HUES64 (cell line): ENCODE data around the gene FBXL7.

Source experiments
- H3K27ac ChIP-seq: 2 replicates; pipeline ENCODE4 v1.7.0; 2013; ENCODE audit warnings: low read depth, low read length, inconsistent platforms
- H3K27me3 ChIP-seq: 2 replicates; pipeline ENCODE4 v1.6.1; 2013; ENCODE audit warnings: mild to moderate bottlenecking, low read length; ENCODE audit not compliant: insufficient read depth
- H3K36me3 ChIP-seq: 2 replicates; pipeline ENCODE4 v1.6.1; 2013; ENCODE audit warnings: mild to moderate bottlenecking, low read length; ENCODE audit not compliant: insufficient read depth
- H3K4me1 ChIP-seq: 2 replicates; pipeline ENCODE4 v1.6.1; 2013; ENCODE audit warnings: mild to moderate bottlenecking, low read length, moderate library complexity; ENCODE audit not compliant: insufficient read depth
- H3K4me3 ChIP-seq: 2 replicates; pipeline ENCODE4 v1.5.1; 2013; ENCODE audit warnings: mild to moderate bottlenecking, low read length, moderate library complexity
- H3K9ac ChIP-seq: 2 replicates; pipeline ENCODE4 v1.6.1; 2013; ENCODE audit warnings: mild to moderate bottlenecking, low read depth, low read length
- H3K9me3 ChIP-seq: 2 replicates; pipeline ENCODE4 v1.6.1; 2013; ENCODE audit warnings: low read depth, low read length; ENCODE audit not compliant: insufficient read depth
- WGBS: fragments of 150-250, 120-280 bp; methylation state at CpG from one replicate; pipeline ENCODE4 v1.1.7; 2013; ENCODE audit warnings: missing lambda C conversion rate; 5-methylcytosine and 5-hydroxymethylcytosine counted together

Gene FBXL7

DNA sequence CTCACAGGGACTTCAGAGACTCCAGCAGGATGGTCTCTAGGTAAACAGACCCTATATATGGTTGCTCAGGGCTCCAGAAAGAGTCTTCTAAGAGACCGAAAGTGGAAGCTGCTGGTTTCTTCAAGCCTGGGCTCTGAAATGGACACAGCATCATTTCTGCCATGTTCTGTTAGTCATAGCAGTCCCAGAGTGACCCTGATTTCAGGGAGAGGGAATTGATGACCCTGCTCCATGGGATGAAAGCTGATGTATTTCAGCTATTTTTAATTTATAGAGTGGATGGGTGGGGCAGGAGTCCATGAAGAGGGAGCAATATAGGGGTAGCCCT, 135.3 kb downstream of the FBXL7 start:
- no peaks in the 10 kb centered on the region for H3K36me3 ChIP-seq
- no peaks in the 10 kb centered on the region for H3K9me3 ChIP-seq
- H3K9ac ChIP-seq: no peak overlapping the region
- no peak overlapping the region for H3K27ac ChIP-seq
- no peaks in the 10 kb centered on the region for H3K4me1 ChIP-seq
- H3K4me3 ChIP-seq: no peak overlapping the region
- WGBS: 96% methylated on average over 1 of the region's 1 CpG
- no peaks in the 10 kb centered on the region for H3K27me3 ChIP-seq

DNA sequence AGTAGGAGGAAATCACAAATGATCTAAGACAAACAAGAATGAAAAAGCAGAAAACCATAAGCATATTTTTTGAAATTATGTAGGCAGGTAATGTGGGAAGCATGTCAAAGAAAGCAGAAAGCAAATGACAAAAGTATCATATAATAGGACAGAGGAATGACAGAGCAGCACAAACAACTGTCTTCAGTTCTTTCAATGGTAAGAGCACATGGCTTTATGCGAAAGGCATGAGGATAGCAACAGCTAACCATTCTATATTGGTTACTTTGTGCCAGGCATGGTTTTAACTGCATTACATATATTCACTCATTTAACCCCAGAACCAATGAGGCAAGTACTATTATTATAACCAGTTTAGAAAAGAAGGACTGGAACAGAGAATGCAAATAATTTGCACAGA, 137.4 kb downstream of the FBXL7 start:
- no peaks in the 10 kb centered on the region for H3K36me3 ChIP-seq
- WGBS: 96% methylated on average over 1 of the region's 1 CpG
- no peaks in the 10 kb centered on the region for H3K4me1 ChIP-seq
- no peak overlapping the region for H3K27ac ChIP-seq
- H3K9me3 ChIP-seq: no peaks in the 10 kb centered on the region
- no peak overlapping the region for H3K9ac ChIP-seq
- no peak overlapping the region for H3K4me3 ChIP-seq
- H3K27me3 ChIP-seq: no peaks in the 10 kb centered on the region

DNA sequence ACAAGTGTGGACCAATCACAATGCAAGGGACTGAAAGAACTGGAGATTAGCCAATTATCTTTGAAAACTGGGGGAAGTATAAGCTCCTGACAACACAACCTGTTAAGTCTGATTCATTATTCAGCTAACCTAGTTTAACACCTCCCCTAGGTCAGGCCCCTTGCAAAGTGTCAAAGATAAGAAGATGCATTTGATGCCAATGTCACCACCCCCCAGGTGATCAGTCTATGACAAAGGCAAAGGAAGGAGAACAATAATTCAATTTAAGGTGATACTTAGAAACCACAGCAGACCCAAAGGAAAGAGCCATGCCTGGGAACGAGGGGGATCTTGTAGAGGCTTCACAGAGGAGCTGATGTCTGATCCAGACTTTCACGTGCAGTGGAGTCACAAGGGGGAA, 137.9 kb downstream of the FBXL7 start:
- Histone ChIP-seq H3K27ac (no peak overlapping the region), H3K9me3 (no peaks in the 10 kb centered on the region), H3K9ac (no peak overlapping the region), H3K4me1 (no peaks in the 10 kb centered on the region), H3K36me3 (no peaks in the 10 kb centered on the region), H3K27me3 (no peaks in the 10 kb centered on the region), H3K4me3 (no peak overlapping the region)
- 84% methylated on average over 2 of the region's 2 CpGs for WGBS

GRCh38 chr5:15638296-15638695, 138.3 kb downstream of the FBXL7 start:
- H3K9me3 ChIP-seq: no peaks in the 10 kb centered on the region
- H3K4me3 ChIP-seq: no peak overlapping the region
- no peak overlapping the region for H3K27ac ChIP-seq
- no peak overlapping the region for H3K9ac ChIP-seq
- no peaks in the 10 kb centered on the region for H3K36me3 ChIP-seq
- H3K27me3 ChIP-seq: no peaks in the 10 kb centered on the region
- no peaks in the 10 kb centered on the region for H3K4me1 ChIP-seq
- WGBS: 95% methylated on average over 6 of the region's 6 CpGs

GRCh38 chr5:15639288-15639687, 139.3 kb downstream of the FBXL7 start:
- 92% methylated on average over 1 of the region's 2 CpGs for WGBS
- no peak overlapping the region for H3K9ac ChIP-seq
- no peak overlapping the region for H3K27ac ChIP-seq
- H3K9me3 ChIP-seq: no peaks in the 10 kb centered on the region
- no peaks in the 10 kb centered on the region for H3K36me3 ChIP-seq
- peaks cover under 1% of the 10 kb centered on the region; the same call in 1 of the 2 replicates for H3K4me1 ChIP-seq
- no peaks in the 10 kb centered on the region for H3K27me3 ChIP-seq
- H3K4me3 ChIP-seq: no peak overlapping the region

GRCh38 chr5:15640116-15640515, 140.1 kb downstream of the FBXL7 start:
- Histone ChIP-seq H3K9ac (no peak overlapping the region), H3K27me3 (no peaks in the 10 kb centered on the region), H3K9me3 (no peaks in the 10 kb centered on the region), H3K36me3 (no peaks in the 10 kb centered on the region), H3K4me1 (peaks cover 9% of the 10 kb centered on the region), H3K27ac (no peak overlapping the region), H3K4me3 (no peak overlapping the region)
- 97% methylated on average over 5 of the region's 5 CpGs for WGBS

DNA sequence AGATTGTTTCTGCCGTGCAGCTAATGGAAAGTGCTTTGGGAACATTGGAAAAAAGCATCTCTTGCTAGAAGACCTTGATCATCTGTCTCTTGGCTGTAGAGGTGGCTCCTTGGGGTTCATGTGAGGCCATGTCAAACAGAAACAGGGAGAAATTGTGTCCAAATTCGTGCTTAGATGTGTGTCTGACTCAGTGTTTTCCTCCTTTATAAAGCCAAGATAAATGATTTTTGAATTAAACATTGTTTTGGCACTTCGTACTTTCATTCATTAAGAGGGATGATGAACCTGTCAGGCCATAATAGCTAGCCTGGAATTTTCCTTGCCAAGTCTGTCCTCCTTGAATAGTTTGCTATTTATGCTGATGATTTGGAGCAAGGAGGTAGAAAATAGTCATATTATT, 143.8 kb downstream of the FBXL7 start:
- WGBS: 94% methylated on average over 3 of the region's 3 CpGs
- no peak overlapping the region for H3K9ac ChIP-seq
- H3K36me3 ChIP-seq: no peaks in the 10 kb centered on the region
- H3K9me3 ChIP-seq: no peaks in the 10 kb centered on the region
- no peak overlapping the region for H3K4me3 ChIP-seq
- H3K27ac ChIP-seq: no peak overlapping the region
- H3K4me1 ChIP-seq: peaks cover 23% of the 10 kb centered on the region
- no peaks in the 10 kb centered on the region for H3K27me3 ChIP-seq

GRCh38 chr5:15645381-15646160, 145.6 kb downstream of the FBXL7 start:
- Histone ChIP-seq H3K27ac (peak overlapping the region; percentile 71; the same call in 1 of the 2 replicates), H3K9ac (no peak overlapping the region), H3K4me3 (no peak overlapping the region), H3K4me1 (peaks cover 23% of the 10 kb centered on the region), H3K27me3 (no peaks in the 10 kb centered on the region), H3K9me3 (no peaks in the 10 kb centered on the region), H3K36me3 (no peaks in the 10 kb centered on the region)
- WGBS: 46% methylated on average over 7 of the region's 7 CpGs

DNA sequence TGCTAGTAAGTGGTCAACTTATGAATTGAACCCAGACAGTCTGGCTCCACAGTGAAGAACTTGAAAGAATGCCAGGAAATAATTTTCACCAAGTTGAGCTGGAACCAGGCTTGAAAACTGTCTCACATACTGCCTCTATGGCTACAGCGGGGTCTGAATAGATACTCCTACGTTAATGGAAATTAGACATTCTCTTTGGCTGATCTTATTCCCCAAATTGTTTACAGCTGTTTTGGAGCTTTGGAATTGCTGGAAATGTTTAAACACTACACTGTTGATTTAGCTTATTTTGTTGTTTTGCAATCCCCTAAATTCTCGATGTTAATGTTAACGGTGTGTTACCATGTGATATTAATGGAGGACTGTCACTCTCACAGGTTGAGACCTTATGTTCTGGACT, 146.4 kb downstream of the FBXL7 start:
- Histone ChIP-seq H3K4me1 (peaks cover 23% of the 10 kb centered on the region), H3K9me3 (no peaks in the 10 kb centered on the region), H3K36me3 (no peaks in the 10 kb centered on the region), H3K4me3 (no peak overlapping the region), H3K9ac (no peak overlapping the region), H3K27ac (no peak overlapping the region), H3K27me3 (no peaks in the 10 kb centered on the region)
- WGBS: 95% methylated on average over 4 of the region's 4 CpGs

DNA sequence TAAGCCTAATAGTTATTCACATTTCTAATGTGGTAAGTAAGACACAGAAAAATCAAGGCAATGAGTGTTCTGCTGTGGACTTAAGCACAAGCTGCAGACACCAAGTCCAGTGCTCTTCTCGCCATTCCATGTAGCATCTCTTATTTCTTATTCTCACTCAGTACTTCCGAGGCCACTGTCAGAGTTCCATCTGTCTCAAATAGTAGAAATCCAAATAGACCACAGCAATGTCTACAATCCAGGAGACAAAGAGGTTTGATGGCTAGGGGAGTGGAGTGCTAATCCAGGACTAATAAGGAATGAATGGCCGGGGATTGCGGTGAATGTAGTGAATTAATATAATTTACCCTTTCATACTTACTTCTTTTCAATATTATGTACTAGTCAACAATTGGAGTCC, 147.3 kb downstream of the FBXL7 start:
- Histone ChIP-seq H3K4me3 (no peak overlapping the region), H3K27ac (no peak overlapping the region)
- 97% methylated on average over 2 of the region's 4 CpGs for WGBS

DNA sequence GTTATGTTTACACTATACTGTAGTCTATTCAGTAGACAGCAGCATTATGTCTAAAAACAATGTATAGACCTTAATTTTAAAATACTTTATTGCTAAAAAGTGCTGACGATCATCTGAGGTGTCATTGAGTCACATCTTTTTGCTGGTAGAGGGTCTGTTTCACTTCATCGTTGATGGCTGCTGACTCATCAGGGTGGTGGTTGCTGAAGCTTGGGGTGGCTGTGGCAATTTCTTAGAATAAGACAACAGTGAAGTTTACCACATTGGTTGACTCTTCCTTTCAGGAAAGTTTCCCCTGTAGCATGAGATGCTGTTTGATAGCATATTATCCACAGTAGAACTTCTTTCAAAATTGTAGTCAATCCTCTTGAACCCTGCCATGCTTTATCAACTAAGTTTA, 150.3 kb downstream of the FBXL7 start:
- Histone ChIP-seq H3K36me3 (no peaks in the 10 kb centered on the region), H3K4me1 (peaks cover 24% of the 10 kb centered on the region), H3K4me3 (no peak overlapping the region), H3K27ac (no peak overlapping the region), H3K9me3 (no peaks in the 10 kb centered on the region), H3K9ac (no peak overlapping the region), H3K27me3 (no peaks in the 10 kb centered on the region)
- WGBS: 91% methylated on average over 2 of the region's 2 CpGs

More for the DNA sequence above, 147.3 kb downstream of the FBXL7 start:
- no peaks in the 10 kb centered on the region for H3K27me3 ChIP-seq
- H3K4me1 ChIP-seq: peaks cover 23% of the 10 kb centered on the region
- H3K9me3 ChIP-seq: no peaks in the 10 kb centered on the region
- H3K9ac ChIP-seq: no peak overlapping the region
- no peaks in the 10 kb centered on the region for H3K36me3 ChIP-seq

GRCh38 chr5:15654779-15655178, 154.8 kb downstream of the FBXL7 start:
- peaks cover 11% of the 10 kb centered on the region; the same call in 1 of the 2 replicates for H3K4me1 ChIP-seq
- H3K4me3 ChIP-seq: no peak overlapping the region
- no peaks in the 10 kb centered on the region for H3K9me3 ChIP-seq
- no peaks in the 10 kb centered on the region for H3K36me3 ChIP-seq
- WGBS: 89% methylated on average over 1 of the region's 1 CpG
- H3K9ac ChIP-seq: no peak overlapping the region
- no peak overlapping the region for H3K27ac ChIP-seq
- H3K27me3 ChIP-seq: no peaks in the 10 kb centered on the region
